GM23338 (cell line): ENCODE measurements around the gene WNT5B. TPM values are rescaled to one million over a fixed set of nuclear protein-coding genes. Genes with fewer than 3 reads are reported as not detected.

Source experiments
- ATAC-seq: fragments of 200-7000 bp; cut with Tn5 transposase; 3 replicates; pipeline ENCODE4 v1.9.1; 2020
- DNase-seq: peaks from one replicate; pipeline ENCODE4 v3.0.0-alpha.2; 2015; ENCODE audit warnings: low spot score
- H2AFZ ChIP-seq: fragments of 200-600 bp; sonication (generic); 2 replicates; pipeline ENCODE4 v1.8.0; 2016; ENCODE audit warnings: antibody characterized with exemption, mild to moderate bottlenecking, moderate library complexity
- H3F3A ChIP-seq: fragments of 200-600 bp; sonication (generic); replicated peaks from 2 replicates; pipeline ENCODE4 v1.8.0; 2017; ENCODE audit warnings: antibody characterized with exemption, mixed run types, low read depth
- H3K27ac ChIP-seq: fragments of 200-600 bp; sonication (generic); 2 replicates; pipeline ENCODE4 v1.6.1; 2016; ENCODE audit warnings: low read depth
- H3K27me3 ChIP-seq: fragments of 200-600 bp; sonication (generic); 2 replicates; pipeline ENCODE4 v1.8.0; 2016; ENCODE audit warnings: mild to moderate bottlenecking, mixed run types, moderate library complexity; ENCODE audit not compliant: insufficient read depth
- H3K36me3 ChIP-seq: fragments of 200-600 bp; sonication (generic); 2 replicates; pipeline ENCODE4 v1.8.0; 2016; ENCODE audit warnings: mild to moderate bottlenecking; ENCODE audit not compliant: insufficient read depth
- H3K4me1 ChIP-seq: fragments of 200-600 bp; sonication (generic); 2 replicates; pipeline ENCODE4 v1.8.0; 2016; ENCODE audit warnings: mild to moderate bottlenecking, moderate library complexity; ENCODE audit not compliant: insufficient read depth
- H3K4me2 ChIP-seq: fragments of 200-600 bp; sonication (generic); 2 replicates; pipeline ENCODE4 v1.7.1; 2017; ENCODE audit warnings: mixed run types
- H3K4me3 ChIP-seq: fragments of 200-600 bp; sonication (generic); 2 replicates; pipeline ENCODE4 v1.6.1; 2016; ENCODE audit warnings: mixed run types
- H3K79me2 ChIP-seq: fragments of 200-600 bp; sonication (generic); replicated peaks from 2 replicates; pipeline ENCODE4 v1.8.0; 2017; ENCODE audit warnings: mild to moderate bottlenecking; ENCODE audit not compliant: insufficient read depth
- H3K9me2 ChIP-seq: fragments of 200-600 bp; sonication (generic); 2 replicates; pipeline ENCODE4 v1.8.0; 2017; ENCODE audit not compliant: insufficient read depth
- H4K20me1 ChIP-seq: fragments of 200-600 bp; sonication (generic); replicated peaks from 2 replicates; pipeline ENCODE4 v1.8.0; 2017; ENCODE audit warnings: mild to moderate bottlenecking; ENCODE audit not compliant: insufficient read depth
- H3K27ac Mint-ChIP-seq: 2 replicates; pipeline ENCODE4 v1.8.0; 2020; ENCODE audit warnings: inconsistent platforms, mild to moderate bottlenecking, moderate library complexity, mixed read lengths
- H3K27me3 Mint-ChIP-seq: 3 replicates; pipeline ENCODE4 v1.8.0; 2022; ENCODE audit warnings: low read depth, mild to moderate bottlenecking, moderate library complexity, mixed read lengths, inconsistent platforms; ENCODE audit not compliant: insufficient read depth, poor library complexity
- H3K36me3 Mint-ChIP-seq: 3 replicates; pipeline ENCODE4 v1.8.0; 2021; ENCODE audit warnings: low read depth, mild to moderate bottlenecking, inconsistent platforms, moderate library complexity, mixed read lengths
- H3K4me1 Mint-ChIP-seq: 3 replicates; pipeline ENCODE4 v1.8.0; 2020; ENCODE audit warnings: mild to moderate bottlenecking, inconsistent platforms, mixed read lengths
- H3K4me3 Mint-ChIP-seq: 3 replicates; pipeline ENCODE4 v1.8.0; 2021; ENCODE audit warnings: moderate library complexity, mild to moderate bottlenecking, inconsistent platforms, mixed read lengths
- H3K9me3 Mint-ChIP-seq: 3 replicates; pipeline ENCODE4 v1.8.0; 2020; ENCODE audit warnings: moderate library complexity, mild to moderate bottlenecking, inconsistent platforms, mixed read lengths
- EZH2phosphoT487 ChIP-seq: fragments of 200-600 bp; sonication (generic); IDR thresholded peaks from one replicate; pipeline ENCODE4 v1.8.1; 2018; ENCODE audit warnings: antibody characterized with exemption; ENCODE audit not compliant: unreplicated experiment
- NANOG ChIP-seq: IDR thresholded peaks from 2 replicates; pipeline ENCODE4 v1.6.1; 2016; ENCODE audit warnings: antibody characterized with exemption, borderline replicate concordance
- POLR2AphosphoS5 ChIP-seq: IDR thresholded peaks from 2 replicates; pipeline ENCODE4 v1.6.1; 2016; ENCODE audit warnings: antibody characterized with exemption, low read depth
- polyA plus RNA-seq: library from polyadenylated mRNA; unstranded; fragments of >200 nt; fragmentation: Nextera tagmentation; extraction: Ambion mirVana; gene quantifications from 2 replicates; pipeline ENCODE4 v1.2.1, GENCODE V29; 2016
- total RNA-seq: library from RNA; depleted of rRNA; stranded (reverse); fragments of >200 nt; shearing (Covaris generic); gene quantifications from 2 replicates; pipeline ENCODE4 v1.2.3, GENCODE V29; 2014
- TF ChIP-seq, protein P1 (sequence below): IDR thresholded peaks from 2 replicates; pipeline ENCODE4 v1.6.1; 2016; ENCODE audit warnings: antibody characterized with exemption
- TF ChIP-seq, protein P2 (sequence below): fragments of 250-450 bp; sonication (Bioruptor Pico); IDR thresholded peaks from 2 replicates; pipeline ENCODE4 v1.5.0; 2020; ENCODE audit warnings: mild to moderate bottlenecking, moderate library complexity

Gene WNT5B
- total and polyA plus RNA-seq, 2 experiments from 2014 or later: 1.4 to 2.7 TPM

DNA sequence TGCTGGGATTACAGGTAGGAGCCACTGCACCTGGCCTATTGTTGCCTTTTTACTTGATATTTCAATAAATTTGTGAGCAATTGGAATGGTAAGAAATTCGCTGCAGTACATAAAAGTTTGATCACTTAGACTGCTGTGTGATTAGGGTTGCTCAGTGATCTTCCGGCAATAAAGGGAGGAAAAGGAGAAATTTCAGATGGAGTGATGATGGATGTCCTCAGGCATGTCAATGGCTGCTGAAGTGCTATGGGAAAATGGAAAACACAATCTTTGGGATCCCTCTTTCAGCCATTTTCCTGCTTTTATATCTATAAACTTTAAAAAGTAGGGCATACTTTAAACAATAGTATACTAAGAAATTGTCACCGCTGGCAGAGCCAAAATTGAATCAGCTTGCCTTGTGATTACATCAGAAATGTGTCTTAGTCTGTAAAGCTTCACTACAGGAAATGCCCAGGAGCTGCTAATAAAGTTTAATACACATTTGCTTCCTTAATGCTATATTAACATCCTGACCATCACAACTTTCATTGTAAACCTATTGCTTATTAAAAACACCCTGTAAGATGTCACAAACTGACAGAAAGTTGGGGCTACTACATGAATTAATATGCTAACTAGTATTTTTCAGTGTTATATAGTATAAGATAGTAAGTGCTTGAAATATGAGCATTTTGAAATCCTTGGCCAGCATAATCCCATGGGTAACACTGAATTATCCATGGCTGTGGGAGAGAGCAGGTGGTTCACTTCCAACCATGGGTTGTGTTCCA lies 20.9 kb upstream of the WNT5B start (continued):
- TF ChIP-seq, protein P1, sequence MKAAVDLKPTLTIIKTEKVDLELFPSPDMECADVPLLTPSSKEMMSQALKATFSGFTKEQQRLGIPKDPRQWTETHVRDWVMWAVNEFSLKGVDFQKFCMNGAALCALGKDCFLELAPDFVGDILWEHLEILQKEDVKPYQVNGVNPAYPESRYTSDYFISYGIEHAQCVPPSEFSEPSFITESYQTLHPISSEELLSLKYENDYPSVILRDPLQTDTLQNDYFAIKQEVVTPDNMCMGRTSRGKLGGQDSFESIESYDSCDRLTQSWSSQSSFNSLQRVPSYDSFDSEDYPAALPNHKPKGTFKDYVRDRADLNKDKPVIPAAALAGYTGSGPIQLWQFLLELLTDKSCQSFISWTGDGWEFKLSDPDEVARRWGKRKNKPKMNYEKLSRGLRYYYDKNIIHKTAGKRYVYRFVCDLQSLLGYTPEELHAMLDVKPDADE: no peak
- TF ChIP-seq, protein P2, sequence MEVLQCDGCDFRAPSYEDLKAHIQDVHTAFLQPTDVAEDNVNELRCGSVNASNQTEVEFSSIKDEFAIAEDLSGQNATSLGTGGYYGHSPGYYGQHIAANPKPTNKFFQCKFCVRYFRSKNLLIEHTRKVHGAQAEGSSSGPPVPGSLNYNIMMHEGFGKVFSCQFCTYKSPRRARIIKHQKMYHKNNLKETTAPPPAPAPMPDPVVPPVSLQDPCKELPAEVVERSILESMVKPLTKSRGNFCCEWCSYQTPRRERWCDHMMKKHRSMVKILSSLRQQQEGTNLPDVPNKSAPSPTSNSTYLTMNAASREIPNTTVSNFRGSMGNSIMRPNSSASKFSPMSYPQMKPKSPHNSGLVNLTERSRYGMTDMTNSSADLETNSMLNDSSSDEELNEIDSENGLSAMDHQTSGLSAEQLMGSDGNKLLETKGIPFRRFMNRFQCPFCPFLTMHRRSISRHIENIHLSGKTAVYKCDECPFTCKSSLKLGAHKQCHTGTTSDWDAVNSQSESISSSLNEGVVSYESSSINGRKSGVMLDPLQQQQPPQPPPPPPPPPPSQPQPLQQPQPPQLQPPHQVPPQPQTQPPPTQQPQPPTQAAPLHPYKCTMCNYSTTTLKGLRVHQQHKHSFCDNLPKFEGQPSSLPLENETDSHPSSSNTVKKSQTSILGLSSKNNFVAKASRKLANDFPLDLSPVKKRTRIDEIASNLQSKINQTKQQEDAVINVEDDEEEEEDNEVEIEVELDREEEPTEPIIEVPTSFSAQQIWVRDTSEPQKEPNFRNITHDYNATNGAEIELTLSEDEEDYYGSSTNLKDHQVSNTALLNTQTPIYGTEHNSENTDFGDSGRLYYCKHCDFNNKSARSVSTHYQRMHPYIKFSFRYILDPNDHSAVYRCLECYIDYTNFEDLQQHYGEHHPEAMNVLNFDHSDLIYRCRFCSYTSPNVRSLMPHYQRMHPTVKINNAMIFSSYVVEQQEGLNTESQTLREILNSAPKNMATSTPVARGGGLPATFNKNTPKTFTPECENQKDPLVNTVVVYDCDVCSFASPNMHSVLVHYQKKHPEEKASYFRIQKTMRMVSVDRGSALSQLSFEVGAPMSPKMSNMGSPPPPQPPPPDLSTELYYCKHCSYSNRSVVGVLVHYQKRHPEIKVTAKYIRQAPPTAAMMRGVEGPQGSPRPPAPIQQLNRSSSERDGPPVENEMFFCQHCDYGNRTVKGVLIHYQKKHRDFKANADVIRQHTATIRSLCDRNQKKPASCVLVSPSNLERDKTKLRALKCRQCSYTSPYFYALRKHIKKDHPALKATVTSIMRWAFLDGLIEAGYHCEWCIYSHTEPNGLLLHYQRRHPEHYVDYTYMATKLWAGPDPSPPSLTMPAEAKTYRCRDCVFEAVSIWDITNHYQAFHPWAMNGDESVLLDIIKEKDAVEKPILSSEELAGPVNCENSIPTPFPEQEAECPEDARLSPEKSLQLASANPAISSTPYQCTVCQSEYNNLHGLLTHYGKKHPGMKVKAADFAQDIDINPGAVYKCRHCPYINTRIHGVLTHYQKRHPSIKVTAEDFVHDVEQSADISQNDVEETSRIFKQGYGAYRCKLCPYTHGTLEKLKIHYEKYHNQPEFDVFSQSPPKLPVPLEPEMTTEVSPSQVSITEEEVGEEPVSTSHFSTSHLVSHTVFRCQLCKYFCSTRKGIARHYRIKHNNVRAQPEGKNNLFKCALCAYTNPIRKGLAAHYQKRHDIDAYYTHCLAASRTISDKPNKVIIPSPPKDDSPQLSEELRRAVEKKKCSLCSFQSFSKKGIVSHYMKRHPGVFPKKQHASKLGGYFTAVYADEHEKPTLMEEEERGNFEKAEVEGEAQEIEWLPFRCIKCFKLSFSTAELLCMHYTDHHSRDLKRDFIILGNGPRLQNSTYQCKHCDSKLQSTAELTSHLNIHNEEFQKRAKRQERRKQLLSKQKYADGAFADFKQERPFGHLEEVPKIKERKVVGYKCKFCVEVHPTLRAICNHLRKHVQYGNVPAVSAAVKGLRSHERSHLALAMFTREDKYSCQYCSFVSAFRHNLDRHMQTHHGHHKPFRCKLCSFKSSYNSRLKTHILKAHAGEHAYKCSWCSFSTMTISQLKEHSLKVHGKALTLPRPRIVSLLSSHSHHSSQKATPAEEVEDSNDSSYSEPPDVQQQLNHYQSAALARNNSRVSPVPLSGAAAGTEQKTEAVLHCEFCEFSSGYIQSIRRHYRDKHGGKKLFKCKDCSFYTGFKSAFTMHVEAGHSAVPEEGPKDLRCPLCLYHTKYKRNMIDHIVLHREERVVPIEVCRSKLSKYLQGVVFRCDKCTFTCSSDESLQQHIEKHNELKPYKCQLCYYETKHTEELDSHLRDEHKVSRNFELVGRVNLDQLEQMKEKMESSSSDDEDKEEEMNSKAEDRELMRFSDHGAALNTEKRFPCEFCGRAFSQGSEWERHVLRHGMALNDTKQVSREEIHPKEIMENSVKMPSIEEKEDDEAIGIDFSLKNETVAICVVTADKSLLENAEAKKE (CRISPR knock-in tag): no peak
- TF ChIP-seq POLR2AphosphoS5 (no peak), EZH2phosphoT487 (no peak), NANOG (no peak)

DNA sequence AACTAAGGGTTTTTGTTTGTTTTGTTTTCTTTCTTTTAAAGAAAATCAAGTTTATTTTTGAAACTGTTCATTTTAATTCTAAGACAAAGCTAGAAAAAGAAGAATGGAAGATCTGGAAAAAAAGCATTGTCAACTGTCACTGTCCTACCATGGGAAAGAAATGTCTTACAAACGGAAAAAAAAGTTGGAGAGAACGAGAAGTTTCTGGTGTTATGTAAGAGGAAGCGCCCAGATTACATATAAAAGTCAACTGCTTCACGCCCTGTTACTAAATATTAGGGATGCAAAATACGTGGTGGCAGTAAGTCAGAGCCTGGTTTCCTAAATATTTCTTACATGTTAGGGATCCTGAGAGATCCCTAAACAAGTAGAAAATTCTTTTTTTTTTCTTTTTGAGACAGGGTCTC lies 20.3 kb upstream of the WNT5B start:
- H3K4me2 ChIP-seq: no peak overlapping the region
- H3K79me2 ChIP-seq: no peaks in the 10 kb centered on the region
- H3K4me1 Mint-ChIP-seq: peaks cover 10% of the 10 kb centered on the region
- DNase-seq (no peak), ATAC-seq (no peak)
- no peak overlapping the region for H3K4me3 ChIP-seq
- H3K9me2 ChIP-seq: no peaks in the 10 kb centered on the region
- no peak overlapping the region for H3K4me3 Mint-ChIP-seq
- H3F3A ChIP-seq: no peaks in the 10 kb centered on the region; the same call in 1 of the 2 replicates
- no peak overlapping the region for H2AFZ ChIP-seq
- no peak overlapping the region for H3K27ac ChIP-seq
- H3K36me3 ChIP-seq: no peaks in the 10 kb centered on the region
- no peaks in the 10 kb centered on the region; the same call in 1 of the 2 replicates for H4K20me1 ChIP-seq
- H3K27me3 Mint-ChIP-seq: peaks cover 29% of the 10 kb centered on the region
- no peaks in the 10 kb centered on the region for H3K9me3 Mint-ChIP-seq
- H3K4me1 ChIP-seq: peaks cover 11% of the 10 kb centered on the region
- no peaks in the 10 kb centered on the region for H3K36me3 Mint-ChIP-seq
- H3K27ac Mint-ChIP-seq: no peak overlapping the region
- peaks cover 34% of the 10 kb centered on the region for H3K27me3 ChIP-seq
- TF ChIP-seq, protein P2 (CRISPR knock-in tag): no peak
